ENCODE results near the gene BPHL. TPM values are rescaled to one million over a fixed set of nuclear protein-coding genes. Genes with fewer than 3 reads are reported as not detected.

The BPHL gene
- total and polyA plus RNA-seq, 2 experiments from 2014 or later = 22.8 to 45.5 TPM

DNA sequence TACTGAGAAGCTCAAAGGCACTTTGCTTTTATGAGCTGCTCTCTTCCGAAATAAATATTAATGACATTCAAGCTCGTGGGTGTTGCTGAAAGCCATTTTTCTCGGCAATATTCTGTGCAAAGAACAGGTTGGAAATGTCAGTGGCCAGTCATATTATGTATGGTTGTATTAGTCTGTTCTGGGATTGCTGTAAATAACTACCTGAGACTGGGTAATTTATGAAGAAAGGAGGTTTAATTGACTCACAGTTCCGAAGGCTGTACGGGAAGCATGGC, 76.8 kb downstream of the BPHL start:
- ATAC-seq (no peak), DNase-seq (ENCODE audit: low spot score) (no peak)
- Histone ChIP-seq H3K36me3 (ENCODE audit: insufficient read depth) (no peaks in the 10 kb centered on the region), H3F3A (replicated peaks; ENCODE audit: low read depth) (peaks cover 6% of the 10 kb centered on the region), H3K9me2 (ENCODE audit: insufficient read depth) (peaks cover 5% of the 10 kb centered on the region; the same call in 1 of the 2 replicates), H3K79me2 (replicated peaks; ENCODE audit: insufficient read depth) (no peaks in the 10 kb centered on the region), H3K27me3 (ENCODE audit: insufficient read depth) (no peaks in the 10 kb centered on the region), H3K4me1 (ENCODE audit: insufficient read depth) (peaks cover 38% of the 10 kb centered on the region), H4K20me1 (replicated peaks; ENCODE audit: insufficient read depth) (no peaks in the 10 kb centered on the region), H3K4me3 (peak overlapping the region; percentile 23; the same call in 1 of the 2 replicates), H3K27ac (ENCODE audit: low read depth) (peak overlapping the region; percentile 78; the same call in 1 of the 2 replicates), H2AFZ (peak overlapping the region; percentile 83; the same call in 1 of the 2 replicates), H3K4me2 (peak overlapping the region; percentile 56)
- TF ChIP-seq ZNF331 (CRISPR knock-in tag; IDR thresholded peaks at IDR 0.05; ENCODE audit: low read depth) (no peak), EZH2 (IDR thresholded peaks at IDR 0.05; ENCODE audit: low read depth, unreplicated experiment) (no peak), NANOG (IDR thresholded peaks at IDR 0.05; ENCODE audit: borderline replicate concordance) (no peak), CREB1 (CRISPR knock-in tag; IDR thresholded peaks at IDR 0.05; ENCODE audit: low read depth) (no peak), JUNB (IDR thresholded peaks at IDR 0.05; ENCODE audit: unreplicated experiment) (no peak), EZH2phosphoT487 (IDR thresholded peaks at IDR 0.05; ENCODE audit: unreplicated experiment) (no peak), POLR2AphosphoS5 (IDR thresholded peaks at IDR 0.05; ENCODE audit: low read depth) (no peak), ZNF114 (CRISPR knock-in tag; IDR thresholded peaks at IDR 0.05) (no peak), STAT1 (IDR thresholded peaks at IDR 0.05; ENCODE audit: unreplicated experiment) (no peak)
- TF ChIP-seq, protein P1, sequence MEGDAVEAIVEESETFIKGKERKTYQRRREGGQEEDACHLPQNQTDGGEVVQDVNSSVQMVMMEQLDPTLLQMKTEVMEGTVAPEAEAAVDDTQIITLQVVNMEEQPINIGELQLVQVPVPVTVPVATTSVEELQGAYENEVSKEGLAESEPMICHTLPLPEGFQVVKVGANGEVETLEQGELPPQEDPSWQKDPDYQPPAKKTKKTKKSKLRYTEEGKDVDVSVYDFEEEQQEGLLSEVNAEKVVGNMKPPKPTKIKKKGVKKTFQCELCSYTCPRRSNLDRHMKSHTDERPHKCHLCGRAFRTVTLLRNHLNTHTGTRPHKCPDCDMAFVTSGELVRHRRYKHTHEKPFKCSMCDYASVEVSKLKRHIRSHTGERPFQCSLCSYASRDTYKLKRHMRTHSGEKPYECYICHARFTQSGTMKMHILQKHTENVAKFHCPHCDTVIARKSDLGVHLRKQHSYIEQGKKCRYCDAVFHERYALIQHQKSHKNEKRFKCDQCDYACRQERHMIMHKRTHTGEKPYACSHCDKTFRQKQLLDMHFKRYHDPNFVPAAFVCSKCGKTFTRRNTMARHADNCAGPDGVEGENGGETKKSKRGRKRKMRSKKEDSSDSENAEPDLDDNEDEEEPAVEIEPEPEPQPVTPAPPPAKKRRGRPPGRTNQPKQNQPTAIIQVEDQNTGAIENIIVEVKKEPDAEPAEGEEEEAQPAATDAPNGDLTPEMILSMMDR (conservative IDR thresholded peaks at IDR 0.05; ENCODE audit: low read depth in 2 of 2) = no peak
- TF ChIP-seq, protein P2, sequence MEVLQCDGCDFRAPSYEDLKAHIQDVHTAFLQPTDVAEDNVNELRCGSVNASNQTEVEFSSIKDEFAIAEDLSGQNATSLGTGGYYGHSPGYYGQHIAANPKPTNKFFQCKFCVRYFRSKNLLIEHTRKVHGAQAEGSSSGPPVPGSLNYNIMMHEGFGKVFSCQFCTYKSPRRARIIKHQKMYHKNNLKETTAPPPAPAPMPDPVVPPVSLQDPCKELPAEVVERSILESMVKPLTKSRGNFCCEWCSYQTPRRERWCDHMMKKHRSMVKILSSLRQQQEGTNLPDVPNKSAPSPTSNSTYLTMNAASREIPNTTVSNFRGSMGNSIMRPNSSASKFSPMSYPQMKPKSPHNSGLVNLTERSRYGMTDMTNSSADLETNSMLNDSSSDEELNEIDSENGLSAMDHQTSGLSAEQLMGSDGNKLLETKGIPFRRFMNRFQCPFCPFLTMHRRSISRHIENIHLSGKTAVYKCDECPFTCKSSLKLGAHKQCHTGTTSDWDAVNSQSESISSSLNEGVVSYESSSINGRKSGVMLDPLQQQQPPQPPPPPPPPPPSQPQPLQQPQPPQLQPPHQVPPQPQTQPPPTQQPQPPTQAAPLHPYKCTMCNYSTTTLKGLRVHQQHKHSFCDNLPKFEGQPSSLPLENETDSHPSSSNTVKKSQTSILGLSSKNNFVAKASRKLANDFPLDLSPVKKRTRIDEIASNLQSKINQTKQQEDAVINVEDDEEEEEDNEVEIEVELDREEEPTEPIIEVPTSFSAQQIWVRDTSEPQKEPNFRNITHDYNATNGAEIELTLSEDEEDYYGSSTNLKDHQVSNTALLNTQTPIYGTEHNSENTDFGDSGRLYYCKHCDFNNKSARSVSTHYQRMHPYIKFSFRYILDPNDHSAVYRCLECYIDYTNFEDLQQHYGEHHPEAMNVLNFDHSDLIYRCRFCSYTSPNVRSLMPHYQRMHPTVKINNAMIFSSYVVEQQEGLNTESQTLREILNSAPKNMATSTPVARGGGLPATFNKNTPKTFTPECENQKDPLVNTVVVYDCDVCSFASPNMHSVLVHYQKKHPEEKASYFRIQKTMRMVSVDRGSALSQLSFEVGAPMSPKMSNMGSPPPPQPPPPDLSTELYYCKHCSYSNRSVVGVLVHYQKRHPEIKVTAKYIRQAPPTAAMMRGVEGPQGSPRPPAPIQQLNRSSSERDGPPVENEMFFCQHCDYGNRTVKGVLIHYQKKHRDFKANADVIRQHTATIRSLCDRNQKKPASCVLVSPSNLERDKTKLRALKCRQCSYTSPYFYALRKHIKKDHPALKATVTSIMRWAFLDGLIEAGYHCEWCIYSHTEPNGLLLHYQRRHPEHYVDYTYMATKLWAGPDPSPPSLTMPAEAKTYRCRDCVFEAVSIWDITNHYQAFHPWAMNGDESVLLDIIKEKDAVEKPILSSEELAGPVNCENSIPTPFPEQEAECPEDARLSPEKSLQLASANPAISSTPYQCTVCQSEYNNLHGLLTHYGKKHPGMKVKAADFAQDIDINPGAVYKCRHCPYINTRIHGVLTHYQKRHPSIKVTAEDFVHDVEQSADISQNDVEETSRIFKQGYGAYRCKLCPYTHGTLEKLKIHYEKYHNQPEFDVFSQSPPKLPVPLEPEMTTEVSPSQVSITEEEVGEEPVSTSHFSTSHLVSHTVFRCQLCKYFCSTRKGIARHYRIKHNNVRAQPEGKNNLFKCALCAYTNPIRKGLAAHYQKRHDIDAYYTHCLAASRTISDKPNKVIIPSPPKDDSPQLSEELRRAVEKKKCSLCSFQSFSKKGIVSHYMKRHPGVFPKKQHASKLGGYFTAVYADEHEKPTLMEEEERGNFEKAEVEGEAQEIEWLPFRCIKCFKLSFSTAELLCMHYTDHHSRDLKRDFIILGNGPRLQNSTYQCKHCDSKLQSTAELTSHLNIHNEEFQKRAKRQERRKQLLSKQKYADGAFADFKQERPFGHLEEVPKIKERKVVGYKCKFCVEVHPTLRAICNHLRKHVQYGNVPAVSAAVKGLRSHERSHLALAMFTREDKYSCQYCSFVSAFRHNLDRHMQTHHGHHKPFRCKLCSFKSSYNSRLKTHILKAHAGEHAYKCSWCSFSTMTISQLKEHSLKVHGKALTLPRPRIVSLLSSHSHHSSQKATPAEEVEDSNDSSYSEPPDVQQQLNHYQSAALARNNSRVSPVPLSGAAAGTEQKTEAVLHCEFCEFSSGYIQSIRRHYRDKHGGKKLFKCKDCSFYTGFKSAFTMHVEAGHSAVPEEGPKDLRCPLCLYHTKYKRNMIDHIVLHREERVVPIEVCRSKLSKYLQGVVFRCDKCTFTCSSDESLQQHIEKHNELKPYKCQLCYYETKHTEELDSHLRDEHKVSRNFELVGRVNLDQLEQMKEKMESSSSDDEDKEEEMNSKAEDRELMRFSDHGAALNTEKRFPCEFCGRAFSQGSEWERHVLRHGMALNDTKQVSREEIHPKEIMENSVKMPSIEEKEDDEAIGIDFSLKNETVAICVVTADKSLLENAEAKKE (CRISPR knock-in tag; IDR thresholded peaks at IDR 0.05) = no peak
- TF ChIP-seq, protein P3, sequence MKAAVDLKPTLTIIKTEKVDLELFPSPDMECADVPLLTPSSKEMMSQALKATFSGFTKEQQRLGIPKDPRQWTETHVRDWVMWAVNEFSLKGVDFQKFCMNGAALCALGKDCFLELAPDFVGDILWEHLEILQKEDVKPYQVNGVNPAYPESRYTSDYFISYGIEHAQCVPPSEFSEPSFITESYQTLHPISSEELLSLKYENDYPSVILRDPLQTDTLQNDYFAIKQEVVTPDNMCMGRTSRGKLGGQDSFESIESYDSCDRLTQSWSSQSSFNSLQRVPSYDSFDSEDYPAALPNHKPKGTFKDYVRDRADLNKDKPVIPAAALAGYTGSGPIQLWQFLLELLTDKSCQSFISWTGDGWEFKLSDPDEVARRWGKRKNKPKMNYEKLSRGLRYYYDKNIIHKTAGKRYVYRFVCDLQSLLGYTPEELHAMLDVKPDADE (IDR thresholded peaks at IDR 0.05) = no peak
- TF ChIP-seq, protein P4, sequence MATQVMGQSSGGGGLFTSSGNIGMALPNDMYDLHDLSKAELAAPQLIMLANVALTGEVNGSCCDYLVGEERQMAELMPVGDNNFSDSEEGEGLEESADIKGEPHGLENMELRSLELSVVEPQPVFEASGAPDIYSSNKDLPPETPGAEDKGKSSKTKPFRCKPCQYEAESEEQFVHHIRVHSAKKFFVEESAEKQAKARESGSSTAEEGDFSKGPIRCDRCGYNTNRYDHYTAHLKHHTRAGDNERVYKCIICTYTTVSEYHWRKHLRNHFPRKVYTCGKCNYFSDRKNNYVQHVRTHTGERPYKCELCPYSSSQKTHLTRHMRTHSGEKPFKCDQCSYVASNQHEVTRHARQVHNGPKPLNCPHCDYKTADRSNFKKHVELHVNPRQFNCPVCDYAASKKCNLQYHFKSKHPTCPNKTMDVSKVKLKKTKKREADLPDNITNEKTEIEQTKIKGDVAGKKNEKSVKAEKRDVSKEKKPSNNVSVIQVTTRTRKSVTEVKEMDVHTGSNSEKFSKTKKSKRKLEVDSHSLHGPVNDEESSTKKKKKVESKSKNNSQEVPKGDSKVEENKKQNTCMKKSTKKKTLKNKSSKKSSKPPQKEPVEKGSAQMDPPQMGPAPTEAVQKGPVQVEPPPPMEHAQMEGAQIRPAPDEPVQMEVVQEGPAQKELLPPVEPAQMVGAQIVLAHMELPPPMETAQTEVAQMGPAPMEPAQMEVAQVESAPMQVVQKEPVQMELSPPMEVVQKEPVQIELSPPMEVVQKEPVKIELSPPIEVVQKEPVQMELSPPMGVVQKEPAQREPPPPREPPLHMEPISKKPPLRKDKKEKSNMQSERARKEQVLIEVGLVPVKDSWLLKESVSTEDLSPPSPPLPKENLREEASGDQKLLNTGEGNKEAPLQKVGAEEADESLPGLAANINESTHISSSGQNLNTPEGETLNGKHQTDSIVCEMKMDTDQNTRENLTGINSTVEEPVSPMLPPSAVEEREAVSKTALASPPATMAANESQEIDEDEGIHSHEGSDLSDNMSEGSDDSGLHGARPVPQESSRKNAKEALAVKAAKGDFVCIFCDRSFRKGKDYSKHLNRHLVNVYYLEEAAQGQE (IDR thresholded peaks at IDR 0.05; ENCODE audit: unreplicated experiment) = no peak
- Mint-ChIP-seq H3K27me3 (ENCODE audit: insufficient read depth, low read depth, poor library complexity) (peaks cover 8% of the 10 kb centered on the region), H3K36me3 (ENCODE audit: low read depth) (peaks cover 2% of the 10 kb centered on the region; the same call in 1 of the 3 replicates), H3K9me3 (peaks cover 8% of the 10 kb centered on the region; the same call in 1 of the 3 replicates), H3K4me3 (no peak overlapping the region), H3K27ac (no peak overlapping the region), H3K4me1 (peaks cover 19% of the 10 kb centered on the region)
